Measurements from ENCODE around the gene MDM2.

GRCh38 chr12:68785358-68785757 lies 22.6 kb upstream of the MDM2 start:
- TF ChIP-seq CTCF (IDR thresholded peaks at IDR 0.05) (no peak), EZH2 (IDR thresholded peaks at IDR 0.05; ENCODE audit: borderline replicate concordance, insufficient read depth, low read depth, low read length, poor library complexity, severe bottlenecking) (no peak)
